K562 (cell line): Measurements from ENCODE around the gene PPP1R14D. TPM values are rescaled to one million over a fixed set of nuclear protein-coding genes. Genes with fewer than 3 reads are reported as not detected.

Experiments
- CSDE1 ChIP-seq, 2 experiments: fragments of 450-650 bp; IDR thresholded peaks; 2 replicates each; pipeline ENCODE4 v1.6.1; 2016; ENCODE audit warnings: mild to moderate bottlenecking in 1 of 2
- CTCF ChIP-seq, 3 experiments: IDR thresholded peaks in 2 of 3; conservative IDR thresholded peaks in 1 of 3; 2 replicates each; pipeline ENCODE4 v1.5.1; 2011 to 2012; ENCODE audit warnings: low read length in 3 of 3, mild to moderate bottlenecking in 3 of 3, control low read depth in 2 of 3, improper control_type of control experiment in 1 of 3, inconsistent platforms in 1 of 3, low read depth in 1 of 3, mixed read lengths in 1 of 3, moderate library complexity in 1 of 3; ENCODE audit not compliant: insufficient read depth in 2 of 3
- CXXC5 ChIP-seq: fragments of 250-450 bp; sonication (Bioruptor Pico); IDR thresholded peaks from 2 replicates; pipeline ENCODE4 v1.8.0; 2022; ENCODE audit warnings: inconsistent platforms, mild to moderate bottlenecking, moderate library complexity
- DMBX1 ChIP-seq: fragments of 250-450 bp; sonication (Bioruptor Pico); IDR thresholded peaks from 2 replicates; pipeline ENCODE4 v1.8.0; 2022; ENCODE audit warnings: inconsistent platforms, mild to moderate bottlenecking, moderate library complexity, borderline replicate concordance
- EP400 ChIP-seq: fragments of 450-650 bp; IDR thresholded peaks from 2 replicates; pipeline ENCODE4 v1.6.1; 2017; ENCODE audit warnings: antibody characterized with exemption, mild to moderate bottlenecking, moderate library complexity
- ID3 ChIP-seq, 2 experiments: fragments of 250-450 bp in 1 of 2; fragments of 450-650 bp in 1 of 2; sonication (Bioruptor Pico) in 1 of 2; IDR thresholded peaks; 2 replicates each; pipeline versions ENCODE4 v1.6.1 to v1.8.0; 2016 to 2021; ENCODE audit warnings: mild to moderate bottlenecking in 2 of 2, moderate library complexity in 2 of 2, missing compliant biosample characterization in 1 of 2, missing genetic modification characterization in 1 of 2
- IFI16 ChIP-seq: fragments of 250-450 bp; sonication (Bioruptor Pico); IDR thresholded peaks from 2 replicates; pipeline ENCODE4 v2.1.2; 2022; ENCODE audit warnings: mild to moderate bottlenecking, inconsistent platforms
- KHSRP ChIP-seq: fragments of 450-650 bp; IDR thresholded peaks from 2 replicates; pipeline ENCODE4 v1.6.1; 2017
- MYC ChIP-seq, 2 experiments: fragments of 250-450 bp in 1 of 2; sonication (Bioruptor Pico) in 1 of 2; IDR thresholded peaks; 2 replicates each; pipeline versions ENCODE4 v1.5.1 to v1.6.1; 2012 to 2021; ENCODE audit warnings: low read depth in 2 of 2, borderline replicate concordance in 1 of 2, improper control_type of control experiment in 1 of 2, low read length in 1 of 2, mild to moderate bottlenecking in 1 of 2, moderate library complexity in 1 of 2
- NRF1 ChIP-seq, 2 experiments: fragments of 450-650 bp; IDR thresholded peaks in 1 of 2; conservative IDR thresholded peaks in 1 of 2; 2 replicates each; pipeline ENCODE4 v1.6.1; 2014; ENCODE audit warnings: mild to moderate bottlenecking in 2 of 2
- RUNX1 ChIP-seq: sonication (generic); IDR thresholded peaks from 2 replicates; pipeline ENCODE4 v1.6.1; 2016; ENCODE audit warnings: antibody characterized with exemption, low read depth
- SAP30 ChIP-seq: fragments of 200-600 bp; sonication (generic); IDR thresholded peaks from 2 replicates; pipeline ENCODE4 v1.6.1; 2012; ENCODE audit warnings: borderline replicate concordance, low read depth, mild to moderate bottlenecking, moderate library complexity, low read length, control low read depth, inconsistent platforms; ENCODE audit not compliant: insufficient read depth, poor library complexity, severe bottlenecking
- SNIP1 ChIP-seq: fragments of 450-650 bp; IDR thresholded peaks from 2 replicates; pipeline ENCODE4 v1.7.1; 2017; ENCODE audit warnings: low read depth, mild to moderate bottlenecking
- SRSF1 ChIP-seq: fragments of 200-400 bp; formaldehyde crosslinking; IDR thresholded peaks from 2 replicates; pipeline ENCODE4 v1.6.1; 2017; ENCODE audit warnings: mild to moderate bottlenecking, low read depth, low read length, moderate library complexity
- TCF3 ChIP-seq: sonication (generic); formaldehyde crosslinking; IDR thresholded peaks from 2 replicates; pipeline ENCODE4 v1.4.0; 2020; ENCODE audit warnings: mild to moderate bottlenecking, missing genetic modification reagents
- ZBTB7A ChIP-seq: IDR thresholded peaks from 2 replicates; pipeline ENCODE4 v1.6.1; 2011; ENCODE audit warnings: low read depth, mild to moderate bottlenecking, low read length, moderate library complexity, borderline replicate concordance; ENCODE audit not compliant: control insufficient read depth
- ZNF785 ChIP-seq: fragments of 250-450 bp; sonication (Bioruptor Pico); IDR thresholded peaks from 2 replicates; pipeline ENCODE4 v1.4.0; 2020; ENCODE audit warnings: mild to moderate bottlenecking
- polyA plus RNA-seq, 8 experiments: library from polyadenylated mRNA; depleted of rRNA in 4 of 8; stranded (reverse) in 5 of 8; unstranded in 3 of 8; fragments of >200 nt; fragmentation: Nextera tagmentation in 2 of 8; fragmentation: Illumina TruSeq in 1 of 8; extraction: Ambion mirVana in 2 of 8; extraction: Trizol in 1 of 8; gene quantifications; 2 replicates each; pipeline versions ENCODE4 v1.2.1 to v1.2.3, GENCODE V29; 2011 to 2014; ENCODE audit warnings: inconsistent platforms in 1 of 8, missing spikeins in 1 of 8
- total RNA-seq, 7 experiments: library from RNA; depleted of rRNA in 6 of 7; stranded (reverse); fragments of >200 nt in 6 of 7; fragmentation: Illumina TruSeq in 2 of 7; extraction: Trizol in 2 of 7; gene quantifications; 2 replicates each; pipeline versions ENCODE4 v1.2.1 to v1.2.3, GENCODE V29; 2011 to 2021; ENCODE audit warnings: low replicate concordance in 1 of 7
- TF ChIP-seq, protein P1 (sequence below): fragments of 450-650 bp; IDR thresholded peaks from 2 replicates; pipeline ENCODE4 v1.6.1; 2017; ENCODE audit warnings: antibody characterized with exemption, mild to moderate bottlenecking
- TF ChIP-seq, protein P2 (sequence below): fragments of 250-450 bp; sonication (Bioruptor Pico); IDR thresholded peaks from 2 replicates; pipeline ENCODE4 v1.6.1; 2021; ENCODE audit warnings: mild to moderate bottlenecking

PPP1R14D gene
- total and polyA plus RNA-seq, 9 of the 15 experiments (the other 6 are each of a cell fraction or from before 2014, with no cell fraction given): 0.11 to 0.18 TPM; not detected in 7

DNA sequence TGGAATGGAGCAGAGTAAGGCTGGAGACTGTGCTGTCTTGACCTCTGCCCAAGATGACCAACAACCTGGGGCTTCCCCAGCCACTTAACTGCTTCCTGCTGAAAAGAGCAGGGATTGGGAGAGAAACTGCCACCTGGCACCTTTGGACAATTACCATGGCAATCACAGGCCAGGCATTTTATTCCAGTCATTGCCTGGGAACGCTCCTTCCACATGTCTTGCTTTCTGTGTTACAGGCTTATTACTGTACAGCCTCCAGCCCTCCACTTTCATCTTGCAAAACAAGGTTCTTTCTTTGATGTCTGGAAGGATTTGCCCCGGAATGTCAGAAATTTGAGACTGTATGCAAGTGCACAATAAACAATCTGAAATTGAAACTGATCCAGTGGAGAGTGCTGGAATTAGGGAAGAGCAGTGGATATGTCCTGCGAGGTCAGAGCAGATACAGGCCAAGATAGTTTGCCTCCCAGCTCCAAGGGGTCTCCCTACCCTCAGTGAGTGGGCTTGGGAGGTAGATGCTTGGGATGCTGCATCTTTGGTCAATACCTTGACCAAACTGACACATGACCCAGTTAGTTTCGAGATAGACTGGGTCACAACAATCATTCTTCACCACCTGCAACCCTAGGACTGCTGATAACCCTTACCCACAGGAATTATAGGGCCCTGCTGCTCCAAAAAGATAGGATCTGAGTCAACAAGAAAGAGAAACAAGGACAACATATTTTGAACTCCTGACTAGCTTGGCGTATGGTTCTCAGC lies 2.7 kb downstream of the PPP1R14D start (continued):
- TF ChIP-seq IFI16 (CRISPR knock-in tag) (no peak), TCF3 (CRISPR knock-in tag) (peak; percentile 98), SNIP1 (no peak), MYC (IDR thresholded peaks at IDR 0.05; ENCODE audit: low read depth, low read length) (peak; percentile 39; the same call in 1 of the 2 replicates), MYC (CRISPR knock-in tag; IDR thresholded peaks at IDR 0.05; ENCODE audit: borderline replicate concordance, low read depth) (no peak), ID3 (CRISPR knock-in tag; IDR thresholded peaks at IDR 0.05) (no peak), ID3 (tag; IDR thresholded peaks at IDR 0.05) (peak; percentile 62; the same call in 1 of the 2 replicates), NRF1 (conservative IDR thresholded peaks at IDR 0.05 in 1 of 2, IDR thresholded peaks at IDR 0.05 in 1 of 2) (no peak), SRSF1 (no peak), KHSRP (peak; percentile 76; the same call in 1 of the 2 replicates), DMBX1 (peak; percentile 73; the same call in 1 of the 2 replicates), ZNF785 (no peak), ZBTB7A (no peak), CSDE1 (IDR thresholded peaks at IDR 0.05) (no peak), CXXC5 (peak; percentile 38; the same call in 1 of the 2 replicates), SAP30 (no peak), CTCF (IDR thresholded peaks at IDR 0.05 in 2 of 3, conservative IDR thresholded peaks at IDR 0.05 in 1 of 3; ENCODE audit: insufficient read depth in 2 of 3, low read depth in 1 of 3, low read length in 3 of 3) (no peak), RUNX1 (0 out of 2 replicates have a peak, but pooled peaks have one; percentile 65), EP400 (0 out of 2 replicates have a peak, but pooled peaks have one; percentile 19)
- TF ChIP-seq, protein P1, sequence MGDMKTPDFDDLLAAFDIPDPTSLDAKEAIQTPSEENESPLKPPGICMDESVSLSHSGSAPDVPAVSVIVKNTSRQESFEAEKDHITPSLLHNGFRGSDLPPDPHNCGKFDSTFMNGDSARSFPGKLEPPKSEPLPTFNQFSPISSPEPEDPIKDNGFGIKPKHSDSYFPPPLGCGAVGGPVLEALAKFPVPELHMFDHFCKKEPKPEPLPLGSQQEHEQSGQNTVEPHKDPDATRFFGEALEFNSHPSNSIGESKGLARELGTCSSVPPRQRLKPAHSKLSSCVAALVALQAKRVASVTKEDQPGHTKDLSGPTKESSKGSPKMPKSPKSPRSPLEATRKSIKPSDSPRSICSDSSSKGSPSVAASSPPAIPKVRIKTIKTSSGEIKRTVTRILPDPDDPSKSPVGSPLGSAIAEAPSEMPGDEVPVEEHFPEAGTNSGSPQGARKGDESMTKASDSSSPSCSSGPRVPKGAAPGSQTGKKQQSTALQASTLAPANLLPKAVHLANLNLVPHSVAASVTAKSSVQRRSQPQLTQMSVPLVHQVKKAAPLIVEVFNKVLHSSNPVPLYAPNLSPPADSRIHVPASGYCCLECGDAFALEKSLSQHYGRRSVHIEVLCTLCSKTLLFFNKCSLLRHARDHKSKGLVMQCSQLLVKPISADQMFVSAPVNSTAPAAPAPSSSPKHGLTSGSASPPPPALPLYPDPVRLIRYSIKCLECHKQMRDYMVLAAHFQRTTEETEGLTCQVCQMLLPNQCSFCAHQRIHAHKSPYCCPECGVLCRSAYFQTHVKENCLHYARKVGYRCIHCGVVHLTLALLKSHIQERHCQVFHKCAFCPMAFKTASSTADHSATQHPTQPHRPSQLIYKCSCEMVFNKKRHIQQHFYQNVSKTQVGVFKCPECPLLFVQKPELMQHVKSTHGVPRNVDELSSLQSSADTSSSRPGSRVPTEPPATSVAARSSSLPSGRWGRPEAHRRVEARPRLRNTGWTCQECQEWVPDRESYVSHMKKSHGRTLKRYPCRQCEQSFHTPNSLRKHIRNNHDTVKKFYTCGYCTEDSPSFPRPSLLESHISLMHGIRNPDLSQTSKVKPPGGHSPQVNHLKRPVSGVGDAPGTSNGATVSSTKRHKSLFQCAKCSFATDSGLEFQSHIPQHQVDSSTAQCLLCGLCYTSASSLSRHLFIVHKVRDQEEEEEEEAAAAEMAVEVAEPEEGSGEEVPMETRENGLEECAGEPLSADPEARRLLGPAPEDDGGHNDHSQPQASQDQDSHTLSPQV: no peak
- TF ChIP-seq, protein P2, sequence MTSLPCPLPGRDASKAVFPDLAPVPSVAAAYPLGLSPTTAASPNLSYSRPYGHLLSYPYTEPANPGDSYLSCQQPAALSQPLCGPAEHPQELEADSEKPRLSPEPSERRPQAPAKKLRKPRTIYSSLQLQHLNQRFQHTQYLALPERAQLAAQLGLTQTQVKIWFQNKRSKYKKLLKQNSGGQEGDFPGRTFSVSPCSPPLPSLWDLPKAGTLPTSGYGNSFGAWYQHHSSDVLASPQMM (CRISPR knock-in tag): no peak
